CD14-positive monocyte (primary cell): Measurements from ENCODE around the gene GPR39. TPM values are rescaled to one million over a fixed set of nuclear protein-coding genes. Genes with fewer than 3 reads are reported as not detected.

ENCODE experiments used
- DNase-seq, 3 donors: peaks; one replicate each; pipeline ENCODE4 v3.0.0-alpha.2; 2011 to 2022
- H2AFZ ChIP-seq: 2 replicates; pipeline ENCODE4 v1.6.0; 2012; ENCODE audit warnings: mild to moderate bottlenecking, low read depth, low read length, inconsistent platforms; ENCODE audit not compliant: insufficient read depth, poor library complexity, severe bottlenecking
- H3K27ac ChIP-seq, 2 donors: 1 replicate in 1 of 2; 2 replicates in 1 of 2; pipeline ENCODE4 v1.5.1; 2012 to 2013; ENCODE audit warnings: low read length in 2 of 2, control low read depth in 1 of 2, inconsistent platforms in 1 of 2, low read depth in 1 of 2, mild to moderate bottlenecking in 1 of 2
- H3K27me3 ChIP-seq, 2 donors: one replicate each; pipeline versions ENCODE4 v1.6.0 to v1.6.1; 2011 to 2013; ENCODE audit warnings: low read length in 2 of 2; ENCODE audit not compliant: control insufficient read depth in 2 of 2, insufficient read depth in 2 of 2
- H3K36me3 ChIP-seq, 2 donors: replicated peaks in 1 of 2; 1 replicate in 1 of 2; 2 replicates in 1 of 2; pipeline versions ENCODE4 v1.5.1 to v1.6.1; 2012 to 2013; ENCODE audit warnings: low read length in 2 of 2, control low read depth in 1 of 2, inconsistent platforms in 1 of 2, mild to moderate bottlenecking in 1 of 2; ENCODE audit not compliant: insufficient read depth in 2 of 2, control insufficient read depth in 1 of 2
- H3K4me1 ChIP-seq, 2 donors: 1 replicate in 1 of 2; 2 replicates in 1 of 2; pipeline versions ENCODE4 v1.5.1 to v1.6.1; 2012 to 2013; ENCODE audit warnings: low read length in 2 of 2, control low read depth in 1 of 2, inconsistent platforms in 1 of 2, mild to moderate bottlenecking in 1 of 2, moderate library complexity in 1 of 2; ENCODE audit not compliant: insufficient read depth in 2 of 2, control insufficient read depth in 1 of 2
- H3K4me2 ChIP-seq: replicated peaks from 2 replicates; pipeline ENCODE3; 2012; ENCODE audit warnings: low read length, moderate library complexity, mild to moderate bottlenecking; ENCODE audit not compliant: poor library complexity, severe bottlenecking; ENCODE audit errors: extremely low read depth
- H3K4me3 ChIP-seq, 3 experiments: fragments of 200-600 bp in 1 of 3; sonication (generic) in 1 of 3; replicated peaks in 1 of 3; 1 replicate in 2 of 3; 2 replicates in 1 of 3; pipeline ENCODE4 v1.5.1; 2011 to 2013; ENCODE audit warnings: low read length in 3 of 3, mild to moderate bottlenecking in 3 of 3, control low read depth in 2 of 3, low read depth in 2 of 3, inconsistent platforms in 1 of 3, moderate library complexity in 1 of 3
- H3K79me2 ChIP-seq: 2 replicates; pipeline ENCODE4 v1.6.0; 2012; ENCODE audit warnings: mild to moderate bottlenecking, control low read depth, inconsistent platforms, low read length, moderate library complexity; ENCODE audit not compliant: insufficient read depth
- H3K9ac ChIP-seq: 2 replicates; pipeline ENCODE4 v1.6.0; 2017; ENCODE audit warnings: low read length, mild to moderate bottlenecking; ENCODE audit not compliant: insufficient read depth, poor library complexity, severe bottlenecking
- H3K9me3 ChIP-seq, 2 donors: replicated peaks in 1 of 2; 1 replicate in 1 of 2; 2 replicates in 1 of 2; pipeline versions ENCODE4 v1.5.1 to v1.6.1; 2012 to 2013; ENCODE audit warnings: low read length in 2 of 2, control low read depth in 1 of 2; ENCODE audit not compliant: control insufficient read depth in 1 of 2, insufficient read depth in 1 of 2
- H4K20me1 ChIP-seq: 2 replicates; pipeline ENCODE4 v1.6.0; 2012; ENCODE audit warnings: mild to moderate bottlenecking, low read length, control low read depth, moderate library complexity; ENCODE audit not compliant: insufficient read depth
- H3K27ac Mint-ChIP-seq, 7 donors: one replicate each; pipeline ENCODE4 v1.8.0; 2020; ENCODE audit warnings: mild to moderate bottlenecking in 7 of 7, mixed read lengths in 7 of 7, moderate library complexity in 6 of 7, inconsistent platforms in 2 of 7
- H3K27me3 Mint-ChIP-seq, 3 donors: one replicate each; pipeline ENCODE4 v1.8.0; 2021 to 2022; ENCODE audit warnings: low read depth in 3 of 3, mild to moderate bottlenecking in 3 of 3, mixed read lengths in 3 of 3, moderate library complexity in 3 of 3, inconsistent platforms in 1 of 3
- H3K36me3 Mint-ChIP-seq, 2 donors: one replicate each; pipeline ENCODE4 v1.8.0; 2020; ENCODE audit warnings: mixed read lengths in 2 of 2, inconsistent platforms in 1 of 2, mild to moderate bottlenecking in 1 of 2
- H3K4me1 Mint-ChIP-seq: one replicate; pipeline ENCODE4 v1.8.0; 2020; ENCODE audit warnings: mild to moderate bottlenecking, mixed read lengths
- H3K4me3 Mint-ChIP-seq, 2 donors: one replicate each; pipeline ENCODE4 v1.8.0; 2020; ENCODE audit warnings: mild to moderate bottlenecking in 2 of 2, mixed read lengths in 2 of 2, moderate library complexity in 1 of 2
- H3K9me3 Mint-ChIP-seq, 7 donors: one replicate each; pipeline ENCODE4 v1.8.0; 2020 to 2022; ENCODE audit warnings: mixed read lengths in 7 of 7, mild to moderate bottlenecking in 6 of 7, moderate library complexity in 6 of 7, inconsistent platforms in 2 of 7
- WGBS: methylation state at CpG from one replicate; pipeline ENCODE4 v1.1.5; 2013; ENCODE audit warnings: missing lambda C conversion rate; ENCODE audit not compliant: insufficient coverage; 5-methylcytosine and 5-hydroxymethylcytosine counted together
- intact Hi-C, 2 donors: fragments of 100-400 bp; cut with micrococcal nuclease; formaldehyde crosslinking; loops; one replicate each; pipeline versions ENCODE4 v1.15.0 to v1.15.1; 2023
- polyA plus RNA-seq, 3 donors: library from polyadenylated mRNA; depleted of rRNA in 1 of 3; unstranded in 2 of 3; stranded (reverse) in 1 of 3; fragments of 300-500 nt in 2 of 3; fragments of >200 nt in 1 of 3; fragmentation: Illumina TruSeq in 2 of 3; gene quantifications; 1 replicate in 2 of 3; 2 replicates in 1 of 3; pipeline ENCODE4 v1.2.3, GENCODE V29; 2012 to 2021
- TF ChIP-seq, protein P1 (sequence below): fragments of 200-600 bp; IDR thresholded peaks from one replicate; pipeline ENCODE4 v1.8.0; 2022; ENCODE audit warnings: antibody characterized with exemption, mild to moderate bottlenecking

Gene GPR39
- polyA plus RNA-seq, 3 donors: 0.12 TPM; not detected in 2

GRCh38 chr2:132611719-132612118 is 195.1 kb downstream of the GPR39 start:
- no peak overlapping the region for H3K9ac ChIP-seq
- no peaks in the 10 kb centered on the region for H3K4me1 Mint-ChIP-seq
- H3K9me3 ChIP-seq: no peaks in the 10 kb centered on the region
- no peak overlapping the region for H2AFZ ChIP-seq
- H3K4me2 ChIP-seq: no peak overlapping the region
- no peak overlapping the region for H3K27ac ChIP-seq
- no peaks in the 10 kb centered on the region for H3K36me3 Mint-ChIP-seq
- no peak for DNase-seq
- intact Hi-C loops: no loop called here
- no peaks in the 10 kb centered on the region for H3K79me2 ChIP-seq
- H3K4me1 ChIP-seq: no peaks in the 10 kb centered on the region
- no peak overlapping the region for H3K4me3 Mint-ChIP-seq
- H3K36me3 ChIP-seq: no peaks in the 10 kb centered on the region
- H3K4me3 ChIP-seq: no peak overlapping the region
- 60% methylated on average over 2 of the region's 2 CpGs for WGBS
- no peaks in the 10 kb centered on the region for H3K27me3 ChIP-seq
- H3K9me3 Mint-ChIP-seq: peaks cover 0 to 5% (median 0%) of the 10 kb centered on the region in 7 donors
- peaks cover 2 to 14% (median 6%) of the 10 kb centered on the region in 3 donors for H3K27me3 Mint-ChIP-seq
- no peaks in the 10 kb centered on the region for H4K20me1 ChIP-seq
- no peak overlapping the region for H3K27ac Mint-ChIP-seq
- TF ChIP-seq, protein P1, sequence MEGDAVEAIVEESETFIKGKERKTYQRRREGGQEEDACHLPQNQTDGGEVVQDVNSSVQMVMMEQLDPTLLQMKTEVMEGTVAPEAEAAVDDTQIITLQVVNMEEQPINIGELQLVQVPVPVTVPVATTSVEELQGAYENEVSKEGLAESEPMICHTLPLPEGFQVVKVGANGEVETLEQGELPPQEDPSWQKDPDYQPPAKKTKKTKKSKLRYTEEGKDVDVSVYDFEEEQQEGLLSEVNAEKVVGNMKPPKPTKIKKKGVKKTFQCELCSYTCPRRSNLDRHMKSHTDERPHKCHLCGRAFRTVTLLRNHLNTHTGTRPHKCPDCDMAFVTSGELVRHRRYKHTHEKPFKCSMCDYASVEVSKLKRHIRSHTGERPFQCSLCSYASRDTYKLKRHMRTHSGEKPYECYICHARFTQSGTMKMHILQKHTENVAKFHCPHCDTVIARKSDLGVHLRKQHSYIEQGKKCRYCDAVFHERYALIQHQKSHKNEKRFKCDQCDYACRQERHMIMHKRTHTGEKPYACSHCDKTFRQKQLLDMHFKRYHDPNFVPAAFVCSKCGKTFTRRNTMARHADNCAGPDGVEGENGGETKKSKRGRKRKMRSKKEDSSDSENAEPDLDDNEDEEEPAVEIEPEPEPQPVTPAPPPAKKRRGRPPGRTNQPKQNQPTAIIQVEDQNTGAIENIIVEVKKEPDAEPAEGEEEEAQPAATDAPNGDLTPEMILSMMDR: no peak

DNA sequence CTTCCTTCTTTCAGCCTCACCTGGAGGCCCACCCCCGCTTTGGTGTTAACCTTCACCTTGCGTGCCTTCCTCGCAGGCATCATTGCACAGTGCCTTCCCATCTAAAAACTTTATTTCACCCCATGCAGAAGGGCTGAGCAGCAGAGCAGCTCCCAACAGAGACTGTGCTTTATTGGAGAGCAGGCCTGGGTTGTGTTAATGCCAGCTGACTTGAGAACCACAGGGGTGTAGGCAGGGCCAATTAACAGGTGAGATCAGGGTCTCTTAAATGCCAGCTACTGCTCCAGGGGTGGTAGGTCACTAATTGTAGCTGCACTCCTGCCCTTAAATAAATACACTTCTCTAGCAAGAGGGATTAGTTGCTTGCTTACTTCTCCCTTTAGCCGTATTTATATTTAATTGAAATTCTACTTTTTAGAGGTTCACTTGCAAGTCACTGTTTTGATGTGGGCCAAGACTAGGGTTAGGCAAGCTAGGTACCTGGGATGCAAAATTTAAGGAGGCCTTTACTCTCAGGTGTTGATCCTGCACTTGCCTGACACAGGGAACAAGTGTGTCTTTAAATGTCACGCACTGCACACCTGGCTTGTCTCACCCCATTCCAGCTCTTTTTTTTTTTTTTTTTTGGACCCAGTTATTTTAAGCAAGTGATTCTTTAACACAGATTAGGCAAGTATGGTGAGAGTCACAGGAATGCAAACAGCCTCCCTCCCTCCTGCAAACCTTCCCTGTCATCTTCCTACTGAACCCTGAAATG is 198.9 kb downstream of the GPR39 start:
- WGBS: 100% methylated on average over 1 of the region's 5 CpGs
- H4K20me1 ChIP-seq: no peaks in the 10 kb centered on the region
- no peaks in the 10 kb centered on the region for H3K36me3 ChIP-seq
- TF ChIP-seq, protein P1: no peak
- H3K4me2 ChIP-seq: no peak overlapping the region
- H3K4me3 ChIP-seq: no peak overlapping the region
- Mint-ChIP-seq H3K27me3 (peaks cover 2 to 12% (median 8%) of the 10 kb centered on the region in 3 donors), H3K27ac (no peak overlapping the region), H3K36me3 (no peaks in the 10 kb centered on the region), H3K9me3 (peaks cover 0 to 5% (median 0%) of the 10 kb centered on the region in 7 donors), H3K4me1 (peaks cover 10% of the 10 kb centered on the region), H3K4me3 (no peak overlapping the region)
- no peak overlapping the region for H2AFZ ChIP-seq
- H3K27me3 ChIP-seq: no peaks in the 10 kb centered on the region
- intact Hi-C loops: no loop called here
- no peaks in the 10 kb centered on the region for H3K79me2 ChIP-seq
- DNase-seq: no peak
- H3K27ac ChIP-seq: no peak overlapping the region
- no peaks in the 10 kb centered on the region for H3K9me3 ChIP-seq
- peaks cover 0 to 10% of the 10 kb centered on the region in 2 donors for H3K4me1 ChIP-seq
- no peak overlapping the region for H3K9ac ChIP-seq
